Activated CD4-positive, alpha-beta T cell treated with anti-CD3 and anti-CD28 coated beads, Interleukin-2, amount 50 U/mL, for 16 hours (primary cell): ENCODE results near the gene CYRIA.

Experiments used
- DNase-seq: peaks from one replicate; pipeline ENCODE4 v3.0.0-alpha.2; 2020

Gene CYRIA

GRCh38 chr2:16626997-16627605, 38.5 kb downstream of the CYRIA start:
- no peak for DNase-seq

DNA sequence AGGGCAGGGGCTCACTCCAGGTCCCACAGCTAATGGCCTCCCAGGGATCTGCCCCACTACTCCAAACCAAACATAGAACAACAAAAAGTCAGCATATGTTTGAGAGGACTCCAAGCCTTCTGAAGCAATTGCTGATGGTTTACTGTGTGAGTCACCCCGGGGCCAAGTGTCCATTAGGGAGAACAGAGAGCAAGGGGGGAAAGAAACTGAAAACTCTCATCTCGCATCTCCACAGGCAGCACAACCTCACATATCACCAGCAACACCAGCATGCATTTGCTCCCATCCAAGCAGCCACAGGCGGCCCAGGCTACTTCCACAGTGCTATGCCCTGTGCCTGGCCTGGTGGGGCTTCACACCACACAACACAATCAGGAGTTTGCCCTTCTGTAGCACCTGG, 39.1 kb downstream of the CYRIA start:
- no peak for DNase-seq

DNA sequence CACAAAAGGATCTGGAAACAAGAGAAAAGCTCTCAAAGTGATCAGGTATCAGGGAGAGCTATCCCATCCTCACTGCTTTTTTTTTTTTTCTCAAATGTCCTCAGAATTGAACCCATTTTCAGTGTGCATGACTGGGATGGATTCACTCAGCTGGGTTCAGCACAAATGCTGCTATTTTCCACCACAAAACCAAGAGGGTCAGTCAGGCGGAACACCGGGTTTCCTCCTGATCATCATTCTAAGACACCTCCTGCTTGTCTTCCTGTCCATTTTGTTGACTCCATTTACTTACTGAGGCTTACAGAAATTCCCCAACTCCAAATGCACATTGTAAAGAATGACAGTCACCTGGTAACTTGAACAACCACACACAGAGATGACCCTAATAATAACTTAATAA, 39.9 kb downstream of the CYRIA start:
- DNase-seq, result no peak

DNA sequence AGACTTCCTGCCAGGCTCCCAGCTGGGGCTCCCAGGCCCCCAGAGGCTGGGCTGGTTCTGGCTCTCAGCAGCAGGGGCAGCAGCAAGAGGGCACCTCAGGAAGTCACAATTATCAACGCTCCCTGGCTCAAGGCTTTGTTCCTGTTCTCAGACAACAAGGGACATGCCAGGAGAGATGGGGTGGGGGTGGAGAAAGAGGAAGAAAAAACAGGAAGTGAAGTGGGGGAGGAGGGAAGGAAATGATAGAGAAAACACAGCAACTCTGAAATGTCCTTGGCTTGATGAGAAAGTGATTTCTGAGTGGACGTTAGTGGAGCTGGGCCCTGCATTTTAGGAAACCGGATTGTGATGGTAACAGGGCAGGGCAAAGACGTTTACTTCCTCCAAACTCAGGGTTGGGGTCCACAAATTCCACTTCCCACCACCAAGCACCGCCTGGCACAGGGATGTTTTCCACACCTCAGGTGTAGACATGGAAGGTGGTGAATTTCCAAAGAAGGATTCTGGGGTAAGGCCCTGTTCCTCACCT, 40.4 kb downstream of the CYRIA start:
- no peak for DNase-seq

GRCh38 chr2:16624436-16624780, 41.2 kb downstream of the CYRIA start:
- DNase-seq, result no peak

DNA sequence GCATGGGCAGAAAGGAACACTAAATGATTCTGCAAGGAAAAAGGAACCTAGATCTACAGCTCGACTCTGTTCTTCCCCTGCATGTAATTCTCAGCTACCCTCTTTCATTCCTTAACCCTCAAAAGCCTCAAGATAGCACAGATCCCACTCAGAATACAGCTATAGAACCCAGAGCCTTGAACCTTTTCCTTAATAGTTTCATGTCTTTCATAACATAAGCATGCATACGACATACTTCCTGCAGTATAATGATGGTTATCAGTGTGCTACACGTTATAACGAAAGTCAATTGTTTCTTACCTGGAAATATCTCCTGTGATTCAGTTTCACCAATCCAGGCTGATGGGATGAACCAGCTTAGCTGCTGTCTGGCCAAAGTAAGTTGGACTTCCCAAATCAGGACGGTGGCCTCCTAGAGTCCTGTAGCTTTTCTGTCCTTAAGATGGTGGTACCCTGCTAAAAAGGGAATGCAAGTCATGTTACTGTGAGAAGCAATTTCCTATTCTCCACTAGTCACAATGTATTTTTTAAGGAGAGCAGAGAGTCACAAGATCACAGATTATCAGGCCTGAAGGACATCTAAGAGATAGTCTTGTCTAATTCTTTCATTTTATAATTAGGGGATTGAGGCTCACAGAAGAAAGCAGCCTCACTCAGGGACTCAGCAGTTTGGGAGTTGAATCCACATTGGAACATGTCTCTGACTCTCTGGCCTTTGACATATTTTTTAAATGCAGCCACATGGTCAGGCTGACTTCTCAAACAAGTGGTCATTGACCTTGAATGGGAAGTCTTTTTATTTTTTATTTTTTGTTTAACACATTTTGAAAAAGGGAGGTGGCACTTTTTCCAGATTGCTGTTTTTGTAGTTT, 41.8 kb downstream of the CYRIA start:
- DNase-seq, result peak; percentile 16

DNA sequence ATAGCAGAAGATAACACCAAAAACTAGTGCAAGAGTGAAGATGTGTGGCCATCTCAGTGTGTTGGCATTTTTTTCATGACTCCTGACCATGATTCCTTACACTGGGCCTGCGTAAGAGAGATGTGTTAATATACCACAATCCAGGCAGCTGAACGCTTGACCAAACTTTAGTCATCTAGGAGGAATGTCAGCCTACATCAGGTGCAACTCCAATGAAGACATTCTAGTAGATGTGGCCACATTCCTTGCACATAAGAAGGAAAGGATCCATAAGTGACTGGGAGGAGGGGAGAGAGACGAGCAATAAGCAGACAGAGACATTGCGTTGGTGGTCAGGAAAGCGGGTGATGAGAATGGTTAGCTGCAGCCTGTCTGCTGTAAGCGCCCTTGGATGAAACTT, 42.6 kb downstream of the CYRIA start:
- no peak for DNase-seq

DNA sequence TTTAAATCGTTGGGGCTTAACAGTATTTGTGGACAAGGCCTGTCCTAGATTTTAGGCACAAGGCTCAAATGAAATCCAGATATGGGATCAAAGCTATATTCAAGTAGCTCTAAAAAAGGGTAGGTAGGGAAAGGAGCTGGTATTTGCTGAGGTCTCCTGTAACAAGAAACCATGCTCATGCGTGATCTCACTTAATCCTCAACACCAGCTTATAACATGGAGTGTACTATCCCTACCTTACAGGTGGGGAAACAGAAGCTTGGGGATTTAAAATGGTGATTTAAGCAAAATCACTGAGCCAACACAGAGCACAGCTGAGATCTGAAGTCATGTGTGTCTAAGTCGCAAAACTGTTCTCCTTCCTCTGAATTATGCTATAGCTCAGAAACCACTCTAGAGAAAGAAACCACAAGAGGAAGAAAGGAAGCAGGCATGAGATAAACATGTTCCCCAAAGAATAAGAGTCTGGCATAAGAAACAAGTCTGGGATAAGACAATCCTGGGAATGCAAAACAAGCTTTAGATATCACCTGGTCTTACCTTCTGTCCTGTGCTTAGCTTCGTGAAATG, 43.1 kb downstream of the CYRIA start:
- no peak for DNase-seq

DNA sequence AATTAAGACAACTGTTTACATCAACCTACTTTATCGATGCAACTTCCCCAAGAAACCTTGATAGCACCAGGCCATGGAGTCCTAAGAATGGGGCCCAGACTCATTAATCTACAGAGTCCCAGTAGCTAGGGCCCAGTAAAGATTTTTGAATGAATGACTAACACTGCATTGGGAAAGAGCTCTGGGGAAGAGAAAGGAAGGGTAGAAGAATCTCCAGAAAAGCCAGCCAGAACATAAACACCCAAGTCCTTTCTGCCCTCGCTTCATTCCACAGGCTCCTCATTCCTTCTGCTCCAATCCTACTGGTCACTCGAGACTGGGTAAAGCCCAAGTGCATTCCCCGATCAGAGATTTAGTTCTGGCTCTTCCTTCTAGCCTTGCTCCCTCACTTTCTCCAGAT, 44.3 kb downstream of the CYRIA start:
- no peak for DNase-seq

DNA sequence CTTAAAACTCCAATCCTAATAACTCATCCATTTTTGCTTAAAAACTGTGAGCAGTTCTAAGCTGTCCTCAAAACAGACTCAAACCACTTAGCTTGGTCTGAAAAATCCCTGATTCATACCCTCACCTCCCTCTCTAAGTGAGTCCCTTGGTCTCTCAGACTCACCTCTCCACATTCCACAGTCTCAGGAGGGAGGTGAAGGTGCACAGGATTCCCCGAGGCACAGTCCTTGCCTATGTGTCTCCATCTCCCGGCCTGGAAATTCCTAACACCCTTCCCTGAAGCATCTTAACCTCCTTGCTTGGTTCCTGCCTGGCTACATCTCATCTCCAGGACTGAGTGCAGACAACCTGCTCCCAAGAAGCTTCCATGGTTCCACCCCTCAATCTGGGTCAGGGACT, 45.0 kb downstream of the CYRIA start:
- DNase-seq, result no peak

DNA sequence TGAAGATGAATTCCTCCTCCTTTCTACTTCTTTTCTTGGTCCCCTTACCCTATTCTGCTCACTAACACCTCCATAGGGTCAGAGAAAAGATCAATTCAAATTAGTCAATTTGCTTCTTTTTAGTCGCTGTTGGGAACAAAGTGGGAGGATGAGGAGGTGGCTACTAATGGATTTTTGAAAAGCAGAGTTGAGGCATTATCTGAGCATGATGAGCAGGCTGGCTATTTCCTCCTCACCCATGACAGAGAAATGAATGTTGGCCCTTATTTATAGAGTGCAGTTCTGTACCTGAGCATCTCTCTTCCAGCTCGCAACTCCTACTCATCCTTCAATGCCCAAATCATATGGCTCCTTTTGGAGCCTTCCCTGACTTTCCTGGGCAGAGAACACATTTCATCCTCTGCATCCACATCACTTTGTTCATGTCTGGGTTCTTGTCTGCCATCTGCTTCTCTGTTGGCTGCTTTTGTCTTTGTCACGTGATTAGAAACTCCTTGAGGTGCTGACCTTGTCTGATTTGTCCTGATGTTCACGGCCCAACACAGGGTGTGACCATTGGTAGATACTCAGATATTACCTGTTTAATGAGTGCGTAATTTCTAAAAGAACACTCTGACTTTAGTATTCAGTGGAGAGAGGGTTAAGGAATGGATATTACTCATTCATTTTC, 45.9 kb downstream of the CYRIA start:
- DNase-seq, result no peak

GRCh38 chr2:16617282-16618266, 48.1 kb downstream of the CYRIA start:
- no peak for DNase-seq
